Islet of Langerhans (tissue), 1 donor: ENCODE results near the gene FGF14.

Experiments used
- FAIRE-seq: peaks from one replicate; lab custom pipeline; 2011; peaks lifted over from hg19 to GRCh38; lab: Jason Lieb, UNC

Gene FGF14

DNA sequence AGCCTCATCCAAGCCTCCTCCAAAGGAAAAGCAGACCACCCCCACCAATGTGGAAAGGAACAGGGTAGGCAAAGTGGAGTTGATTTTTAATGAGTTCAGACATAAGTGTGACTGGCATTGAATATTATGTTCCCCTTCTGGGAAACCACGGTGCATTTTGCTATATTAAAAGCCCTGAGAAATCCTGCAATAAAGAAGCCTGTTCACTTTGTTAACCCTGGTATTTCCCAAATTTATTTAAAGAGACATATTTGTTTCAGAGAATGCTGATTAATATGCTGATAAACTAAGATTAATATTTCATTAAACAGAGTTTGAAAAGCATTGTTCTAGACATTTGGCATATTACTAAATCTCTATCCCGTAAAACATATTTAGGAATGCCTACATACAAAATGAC lies 151.4 kb downstream of the FGF14 start:
- FAIRE-seq = no peak

DNA sequence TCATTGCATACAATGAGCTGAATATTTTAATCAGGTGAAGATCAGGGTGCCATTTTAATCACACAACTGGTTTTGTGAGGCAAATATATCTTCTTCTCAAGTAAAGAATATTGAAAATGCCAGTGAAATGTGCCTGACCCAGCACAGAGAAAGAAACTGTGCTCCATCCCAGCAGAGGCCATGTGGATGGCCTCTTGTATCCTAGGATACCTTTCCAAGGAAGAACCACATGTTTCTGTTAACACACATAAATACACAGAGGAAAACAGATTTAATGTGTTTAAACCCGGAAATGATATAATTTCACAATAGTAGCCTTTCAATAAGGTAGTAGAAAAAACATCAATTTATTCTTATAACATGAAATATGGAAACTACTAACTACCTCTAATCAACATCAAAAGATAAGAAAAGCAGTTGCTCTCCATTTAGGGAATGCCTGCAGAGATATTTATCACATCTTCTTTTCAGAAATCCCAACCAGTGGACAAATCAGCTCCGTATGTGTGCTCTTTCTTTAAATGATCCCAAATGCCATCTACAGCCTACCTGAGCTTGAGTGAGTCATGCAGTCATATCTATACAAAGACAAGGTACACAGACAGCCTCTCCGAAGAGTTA lies 157.1 kb downstream of the FGF14 start:
- no peak for FAIRE-seq

DNA sequence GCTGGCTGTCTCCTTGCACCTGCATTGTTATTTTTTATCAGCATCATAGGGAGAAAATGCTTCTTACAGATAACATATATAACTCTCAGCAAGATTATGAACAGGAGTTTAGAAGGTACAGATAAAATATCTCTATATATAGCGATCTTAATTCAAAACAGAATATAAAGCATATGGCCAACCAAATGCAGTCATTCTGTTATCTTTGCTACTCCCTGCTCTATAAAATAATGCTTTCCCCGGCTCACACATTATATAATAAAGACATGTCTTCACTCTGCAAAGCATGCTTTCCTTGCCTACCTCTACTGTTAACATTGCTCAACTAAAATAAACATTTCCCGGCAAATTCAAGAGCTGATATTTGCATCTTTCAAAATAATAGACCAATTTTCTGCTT lies 161.7 kb downstream of the FGF14 start:
- FAIRE-seq = no peak

DNA sequence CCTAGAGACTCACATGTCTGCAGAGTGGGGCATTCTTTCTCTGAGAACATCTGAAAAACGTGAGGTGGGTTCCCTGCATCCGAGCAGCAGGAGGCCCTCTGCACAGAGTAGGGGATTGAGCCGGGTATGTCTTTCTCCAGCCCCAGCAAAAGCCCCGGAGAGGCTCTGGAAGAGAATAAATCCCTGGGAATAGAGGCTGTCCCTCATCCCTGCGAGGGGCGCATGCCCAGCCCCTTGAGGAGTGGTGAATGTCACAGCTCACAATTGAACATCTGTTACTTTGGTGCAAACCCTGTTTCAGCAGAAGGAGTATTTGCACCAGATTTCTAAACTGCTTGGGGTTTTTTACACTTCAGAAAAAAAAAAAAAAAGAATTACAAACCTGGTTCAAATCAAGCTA lies 164.6 kb downstream of the FGF14 start:
- FAIRE-seq = no peak

DNA sequence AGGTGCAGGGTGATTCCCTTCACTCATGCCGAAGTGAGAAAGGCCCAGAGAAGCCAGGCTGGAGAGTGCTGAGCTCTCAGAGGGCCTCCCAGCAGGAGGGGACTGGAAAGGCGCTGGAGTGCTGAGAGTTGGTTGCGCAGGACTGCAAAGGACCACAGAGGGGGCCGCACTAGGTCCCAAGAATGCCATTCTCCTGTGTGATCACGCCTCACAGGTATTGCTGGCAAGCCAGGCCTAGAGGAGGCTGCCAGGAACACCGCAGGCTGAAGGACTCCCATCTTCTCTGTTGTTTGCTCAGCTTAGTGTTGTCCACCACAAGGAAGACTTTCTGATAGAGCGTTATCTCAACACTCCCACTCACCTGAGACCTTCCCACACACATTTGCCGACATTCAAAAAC lies 165.0 kb downstream of the FGF14 start:
- FAIRE-seq = no peak

DNA sequence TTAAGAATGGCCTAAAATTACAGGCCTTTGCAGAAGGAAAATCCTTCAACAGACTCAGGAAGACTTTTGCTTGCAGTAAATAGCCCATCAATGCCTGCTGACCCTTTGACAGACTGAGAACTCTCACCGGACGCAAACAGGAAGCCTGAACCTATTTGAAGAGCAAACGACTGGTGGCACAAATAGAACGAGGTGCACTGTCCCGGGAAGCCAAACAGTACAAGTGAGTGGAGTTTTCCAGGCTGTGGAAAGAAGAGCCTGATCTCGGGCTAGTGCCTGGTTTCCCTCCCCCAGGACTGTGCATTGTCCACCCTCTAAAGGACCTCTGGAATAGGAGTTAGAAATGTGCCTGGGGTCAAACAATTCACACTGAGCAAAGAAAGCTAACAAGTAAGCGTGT lies 165.5 kb downstream of the FGF14 start:
- FAIRE-seq = no peak

DNA sequence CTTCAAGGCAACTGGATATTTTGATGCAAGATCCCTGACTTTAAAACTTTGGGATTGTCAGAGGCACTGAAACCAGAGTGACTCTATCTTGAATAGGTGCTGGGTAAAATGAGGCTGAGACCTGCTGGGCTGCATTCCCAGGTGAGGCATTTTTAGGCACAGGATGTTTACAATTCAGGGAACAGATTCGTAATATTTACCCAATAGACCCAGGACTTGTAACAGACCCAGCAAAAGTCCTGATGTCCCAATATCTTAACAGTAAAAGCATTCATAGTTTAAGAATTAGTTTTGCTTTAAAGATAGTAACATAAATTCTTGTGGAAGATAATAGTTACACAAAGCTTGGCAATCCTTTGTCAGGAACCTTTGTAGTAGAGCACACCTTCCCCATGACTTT lies 166.2 kb downstream of the FGF14 start:
- FAIRE-seq = no peak

DNA sequence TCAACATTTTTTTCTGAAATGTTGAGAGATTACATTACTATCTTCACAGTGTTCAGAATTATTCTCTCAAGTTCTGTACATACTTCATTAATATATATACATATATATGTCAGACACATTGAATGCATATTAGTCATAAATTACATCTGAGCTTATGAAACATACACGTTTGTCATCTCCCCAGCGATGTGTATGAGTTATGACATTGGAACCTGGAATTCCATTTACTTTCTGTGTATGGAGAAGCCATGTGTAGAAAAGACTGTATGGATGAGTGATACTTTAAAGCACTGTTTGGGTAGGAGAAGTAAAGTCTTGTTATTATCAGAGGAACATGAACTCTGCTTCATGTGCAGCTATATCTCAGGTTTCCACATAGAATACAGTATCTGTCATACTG lies 167.2 kb downstream of the FGF14 start:
- FAIRE-seq = no peak

DNA sequence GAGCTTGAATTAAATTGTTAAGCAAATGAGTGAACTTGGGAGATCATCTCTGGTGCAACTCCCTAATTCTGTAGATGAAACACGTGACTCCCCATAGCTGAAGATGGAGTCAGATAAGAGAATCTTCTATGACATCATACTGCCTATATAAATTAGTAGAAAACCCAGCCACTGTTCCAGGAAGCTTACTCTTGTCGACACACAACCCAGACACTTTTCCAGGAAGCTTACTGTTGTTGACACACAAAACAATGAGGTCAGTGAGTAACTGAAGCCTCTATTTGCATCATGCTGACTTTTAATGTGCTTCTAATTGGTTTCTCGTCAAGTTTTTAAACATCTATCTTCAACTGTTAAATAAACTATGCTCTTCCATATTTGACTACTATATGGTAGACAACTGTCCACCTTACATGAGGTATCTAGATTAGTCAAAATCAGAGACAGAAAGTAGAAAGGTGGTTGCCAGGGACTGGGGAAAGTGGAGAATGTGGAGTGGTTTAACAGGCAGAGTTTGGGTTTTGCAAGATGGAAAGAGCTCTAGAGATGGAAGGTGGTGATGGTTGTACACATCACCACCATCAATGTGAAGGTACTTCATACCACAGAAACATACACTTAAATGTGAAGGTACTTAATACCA lies 168.2 kb downstream of the FGF14 start:
- no peak for FAIRE-seq

DNA sequence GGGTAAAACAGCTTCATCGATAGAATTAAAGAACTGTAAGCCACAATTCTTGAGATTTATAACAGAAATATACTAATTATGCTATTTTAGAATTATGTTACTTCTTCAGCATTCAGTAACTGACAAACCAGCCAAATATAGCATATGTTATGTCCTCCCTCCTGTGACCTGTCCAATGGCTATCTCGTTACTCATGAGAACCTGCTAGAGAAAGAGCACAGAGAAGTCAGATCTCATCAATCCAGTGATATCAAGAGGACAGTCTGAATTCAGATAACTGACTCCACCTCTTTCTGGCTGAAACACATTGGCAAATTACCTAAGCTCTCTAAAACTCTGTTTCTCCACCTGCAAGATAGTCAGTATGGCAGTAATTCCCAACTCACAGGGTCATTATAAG lies 170.4 kb downstream of the FGF14 start:
- FAIRE-seq = no peak

DNA sequence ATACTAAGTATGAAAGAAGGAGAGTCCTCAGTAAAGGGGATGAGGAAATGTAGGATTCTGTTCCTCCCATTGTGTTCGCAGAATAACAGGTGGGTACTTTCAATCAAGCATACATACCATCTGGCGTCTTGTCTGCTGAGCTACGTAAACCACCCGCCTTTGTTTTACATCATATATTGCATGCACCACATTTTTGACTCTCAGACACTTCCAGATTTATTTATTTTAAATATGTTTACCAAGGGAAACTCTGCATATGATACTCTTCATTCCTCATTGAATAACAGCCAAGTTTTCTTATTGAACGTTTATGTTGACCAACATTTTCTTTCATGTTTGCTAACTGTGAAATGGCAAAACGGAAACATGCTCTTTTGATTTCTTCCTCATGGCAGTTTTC lies 174.1 kb downstream of the FGF14 start:
- FAIRE-seq = no peak

DNA sequence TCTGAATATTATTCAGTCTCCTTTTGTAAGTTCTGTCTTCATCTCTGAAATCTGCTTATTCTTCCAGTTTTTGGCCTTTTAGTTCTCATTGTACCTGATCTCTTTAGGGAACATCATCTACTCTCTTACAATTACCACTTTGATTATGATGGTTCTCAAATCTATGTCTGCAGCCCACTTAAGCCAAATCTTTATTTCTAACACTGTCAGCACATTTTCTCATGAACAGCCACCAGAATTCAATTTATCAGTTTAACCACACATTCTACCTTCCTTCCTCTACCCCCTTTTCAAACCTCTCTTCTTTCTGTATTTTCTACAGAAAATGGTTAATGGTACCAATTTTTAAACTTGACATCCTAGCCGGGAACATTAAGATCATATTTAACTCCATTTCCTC lies 175.3 kb downstream of the FGF14 start:
- no peak for FAIRE-seq

DNA sequence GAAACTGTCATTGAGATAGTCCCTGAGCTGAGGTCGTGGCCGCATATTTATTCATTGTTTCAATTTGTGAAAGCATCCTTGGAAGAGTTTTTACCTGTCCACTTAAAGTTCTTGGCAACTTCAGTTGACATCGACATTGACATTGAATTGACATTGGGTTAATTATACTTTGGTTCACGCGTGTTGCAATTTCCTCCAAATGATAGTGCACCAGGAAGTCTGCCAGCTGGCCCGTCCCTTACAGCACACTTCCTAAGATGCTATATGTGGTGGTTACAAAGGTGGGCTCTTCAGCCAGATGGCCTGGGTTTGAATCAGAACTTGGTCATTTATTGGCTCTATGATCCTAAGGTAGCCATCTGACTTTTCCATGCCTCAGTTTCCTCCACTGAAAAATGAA lies 176.0 kb downstream of the FGF14 start:
- no peak for FAIRE-seq

DNA sequence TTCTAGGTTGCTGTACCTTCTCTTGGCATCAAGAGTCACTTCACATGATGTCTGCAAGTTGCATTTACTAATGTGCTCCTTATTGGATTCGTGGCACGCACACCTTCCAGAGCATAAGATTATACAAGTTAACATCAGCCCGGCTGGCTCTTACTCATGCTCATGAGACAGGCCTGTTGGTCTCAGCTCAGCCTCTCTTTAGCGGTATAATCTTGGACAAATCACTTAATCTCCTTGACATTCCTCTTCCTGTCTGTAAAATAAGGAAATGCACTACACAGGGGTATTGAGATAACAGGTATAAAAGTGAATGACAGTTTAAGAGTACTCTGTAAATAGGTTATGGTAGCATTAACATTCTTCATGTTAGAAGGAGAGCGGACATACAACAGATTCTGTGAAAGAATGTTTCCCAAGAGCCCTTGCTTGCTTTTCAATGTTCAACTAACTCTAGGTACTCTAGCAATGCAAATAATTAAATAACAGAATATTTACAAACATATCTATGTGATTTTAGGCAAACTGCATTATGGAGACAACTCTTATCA lies 181.1 kb downstream of the FGF14 start:
- no peak for FAIRE-seq

DNA sequence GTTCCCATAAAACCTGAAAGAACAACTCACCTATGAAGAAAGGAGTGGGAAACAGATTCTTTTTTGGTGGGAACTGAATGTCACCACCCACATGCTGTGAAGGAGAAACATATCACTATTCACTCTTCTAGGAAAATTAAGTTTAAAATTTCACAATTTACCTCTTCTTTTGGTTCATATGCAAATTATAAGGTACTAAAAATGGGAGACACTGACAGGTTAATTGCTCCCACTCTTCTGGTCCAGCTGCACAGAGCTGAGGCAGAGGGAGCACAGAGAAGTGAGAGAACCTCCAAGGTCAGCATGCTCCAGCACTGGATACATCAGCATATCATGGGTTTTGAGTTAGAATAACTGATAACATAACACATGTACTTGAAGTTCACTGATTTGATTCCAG lies 186.9 kb downstream of the FGF14 start:
- FAIRE-seq = no peak

DNA sequence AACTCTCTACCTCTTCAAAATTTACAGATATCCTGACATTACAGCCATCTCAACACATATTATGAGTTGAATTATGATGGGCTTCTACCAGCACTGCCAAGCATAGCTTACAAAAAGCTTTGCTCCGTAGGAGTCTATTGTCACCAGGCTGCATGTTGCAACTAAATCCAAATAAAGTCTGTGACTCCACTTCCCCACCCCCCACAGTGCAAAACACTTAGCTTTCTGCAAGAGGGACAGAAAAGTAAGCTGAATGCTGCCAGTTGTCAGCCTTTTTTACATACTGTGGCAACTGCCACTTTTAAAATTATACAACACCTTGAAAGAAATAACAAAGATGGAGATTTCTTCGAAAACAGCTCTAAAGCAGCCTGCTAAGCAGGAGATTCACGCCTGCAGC lies 189.1 kb downstream of the FGF14 start:
- no peak for FAIRE-seq

DNA sequence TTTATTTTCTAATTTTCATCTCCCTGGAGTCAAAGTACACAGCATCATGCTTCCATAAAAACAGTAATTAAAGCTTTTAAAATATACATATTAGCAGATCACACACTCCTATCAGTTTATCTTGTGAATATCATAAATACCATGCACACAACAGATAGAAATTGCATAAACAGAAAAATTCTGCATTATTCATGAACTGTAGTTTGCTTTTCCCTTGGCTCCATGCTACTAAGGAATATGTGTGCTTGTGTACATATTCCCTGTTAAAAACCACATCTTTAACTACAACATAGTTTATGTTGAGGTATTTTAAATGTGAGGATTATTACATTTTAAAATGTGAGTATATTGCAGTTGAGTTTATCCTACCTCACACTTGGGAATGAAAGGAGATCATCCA lies 193.5 kb downstream of the FGF14 start:
- FAIRE-seq = no peak

DNA sequence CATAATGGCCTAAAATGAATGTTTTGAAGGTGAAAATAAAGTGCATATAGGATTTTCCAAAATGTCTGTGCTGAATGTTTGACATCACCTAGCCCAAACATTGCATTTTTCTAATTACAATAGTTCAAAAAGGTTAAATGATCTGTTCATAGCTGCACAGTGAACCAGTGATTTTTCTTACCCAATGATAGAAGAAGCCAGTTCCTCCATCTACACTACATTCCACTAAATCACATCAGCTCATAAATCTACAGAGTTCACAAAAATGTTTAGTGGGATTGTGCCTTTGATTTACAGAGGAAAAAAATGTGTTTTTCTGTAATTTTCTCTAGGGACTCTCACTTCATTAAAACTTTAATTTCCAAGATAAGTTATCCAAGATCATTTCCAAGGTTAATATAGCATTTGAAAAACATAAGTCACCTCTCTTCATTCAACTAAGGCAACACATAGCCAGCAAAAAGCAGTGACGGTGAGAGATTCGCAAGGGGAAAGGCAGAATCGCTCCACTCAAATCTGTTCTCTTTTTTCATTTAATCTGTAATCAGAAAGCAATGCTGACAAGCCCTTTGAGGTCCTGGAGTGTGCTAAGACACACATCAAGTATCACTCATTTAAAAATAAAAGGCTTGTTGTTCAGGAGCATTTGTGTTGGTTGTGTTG lies 194.0 kb downstream of the FGF14 start:
- no peak for FAIRE-seq

DNA sequence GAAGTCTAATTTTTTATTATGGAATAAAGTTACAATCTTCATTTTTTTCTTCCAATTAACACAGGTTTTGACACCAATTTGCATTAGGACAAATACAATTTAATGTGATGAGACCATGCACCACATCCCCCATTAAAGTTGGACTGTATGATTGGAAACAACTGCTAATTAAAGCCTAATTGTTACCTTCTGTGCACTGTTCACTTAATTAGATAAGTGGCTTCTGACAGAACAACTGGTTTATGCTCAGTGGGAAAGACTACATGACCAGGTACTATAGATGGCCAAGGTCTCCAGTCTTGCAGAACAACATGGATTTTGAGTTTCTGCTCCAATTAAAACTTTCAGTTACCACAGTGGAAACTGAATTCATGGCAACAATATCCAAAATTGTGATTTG lies 198.1 kb downstream of the FGF14 start:
- no peak for FAIRE-seq

DNA sequence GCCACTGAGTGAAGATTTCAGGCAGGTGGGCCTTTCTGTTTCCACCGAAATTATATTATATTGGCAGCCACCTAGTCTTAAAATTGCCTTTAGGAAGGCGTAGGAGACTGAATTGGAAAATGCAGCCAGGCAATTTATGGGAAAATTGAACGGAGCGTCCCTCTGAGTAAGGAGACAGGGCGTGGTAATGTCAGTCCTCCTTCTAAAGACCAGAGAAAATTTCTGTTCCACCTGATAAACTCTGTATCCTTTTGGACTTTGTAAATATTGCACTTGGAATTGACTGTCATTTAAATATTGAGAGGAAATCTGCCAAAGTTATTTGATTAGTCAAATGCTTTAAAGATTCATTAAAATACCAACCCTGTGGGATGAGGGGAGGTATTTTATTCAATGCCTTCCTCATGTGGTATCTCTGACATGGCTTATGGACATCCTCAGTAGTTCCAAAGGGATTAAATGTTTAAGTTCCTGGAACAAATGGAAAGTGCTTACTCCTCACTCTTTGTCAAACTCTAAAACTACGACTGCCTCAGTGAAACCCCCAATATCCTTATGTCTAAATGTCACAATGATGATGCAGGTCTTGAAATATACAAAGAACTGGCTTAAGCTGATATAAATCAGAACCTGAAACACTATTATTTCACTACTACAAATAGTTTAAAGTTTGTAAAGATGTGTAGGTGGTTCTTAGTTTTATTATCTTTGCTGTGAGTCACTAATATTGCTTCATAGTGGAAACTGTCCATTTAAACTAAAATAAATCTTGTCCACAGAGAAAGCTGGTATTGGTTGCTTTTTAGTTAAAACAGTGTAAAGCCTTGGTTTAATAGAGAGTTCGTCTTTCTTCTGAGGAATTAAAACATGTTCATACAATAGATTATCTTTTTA lies 203.2 kb downstream of the FGF14 start:
- FAIRE-seq = no peak

DNA sequence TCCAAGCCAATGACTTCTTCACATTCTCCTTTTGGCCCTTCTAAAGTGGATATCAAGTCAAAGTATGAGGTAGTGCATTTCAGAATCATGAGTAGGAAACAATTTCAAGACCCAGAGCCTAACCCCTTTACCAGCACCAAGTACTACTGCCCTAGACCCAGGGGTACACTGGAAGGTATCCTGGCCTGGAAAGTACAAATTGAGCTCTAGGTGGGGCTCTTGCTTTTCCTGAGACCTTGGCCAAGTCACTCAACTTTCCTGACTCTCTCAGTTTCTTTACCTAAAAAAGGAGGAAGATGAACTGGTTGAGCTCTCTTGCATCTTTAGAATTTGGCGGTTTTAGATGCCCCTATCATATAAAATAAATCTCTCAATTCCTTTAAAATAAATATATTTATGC lies 204.7 kb downstream of the FGF14 start:
- no peak for FAIRE-seq

DNA sequence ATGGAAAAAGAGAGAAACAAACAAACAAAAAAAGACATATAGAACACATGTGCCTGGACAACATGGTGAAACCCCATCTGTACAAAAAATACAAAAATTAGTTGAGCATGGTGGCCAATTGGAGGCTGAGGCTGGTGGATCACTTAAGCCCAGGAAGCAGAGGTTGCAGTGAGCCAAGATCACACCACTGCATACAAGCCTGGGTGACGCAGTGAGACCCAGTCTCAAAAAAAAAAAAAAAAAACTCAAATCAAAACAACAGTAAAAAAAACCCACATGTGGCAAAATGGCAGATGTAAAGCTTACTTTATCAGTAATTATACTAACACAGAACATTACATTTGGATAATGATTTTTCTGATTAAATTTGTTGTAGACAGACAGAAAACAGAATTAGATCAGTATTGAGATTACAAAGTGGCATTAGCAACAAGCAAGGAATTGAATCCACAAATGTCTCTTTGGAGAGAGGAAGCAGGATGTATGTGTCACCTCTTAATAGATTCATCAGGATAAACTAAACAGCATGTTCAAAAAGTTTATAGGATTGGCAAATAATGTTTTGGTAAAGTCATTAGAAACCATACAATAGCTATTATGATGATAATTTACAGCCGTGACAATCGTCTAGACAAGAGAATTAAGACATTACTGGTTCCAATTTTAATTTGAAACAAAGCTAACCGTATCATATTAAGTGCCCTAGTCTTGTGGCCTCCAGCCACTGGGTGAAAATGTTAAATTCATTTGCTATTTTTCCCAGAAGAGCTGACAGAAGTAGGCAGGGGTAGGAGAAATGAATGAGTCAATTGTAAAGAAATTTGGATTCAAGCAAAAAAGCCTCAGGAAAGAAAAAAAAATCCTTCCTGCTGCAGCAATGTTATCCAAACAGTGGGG lies 206.0 kb downstream of the FGF14 start:
- FAIRE-seq = no peak
